Hematopoietic multipotent progenitor cell treated with erythropoietin and hydrocortisone succinate and interleukin-3 and kit ligand, for 4 days (in vitro differentiated cells): Measurements from ENCODE around the gene RHBDL1.
"Not testable (repeated sequence)": the region's sequence is repeated elsewhere in the genome, so short reads cannot be mapped to it uniquely, and the experiment has no call there.

Experiments used
- DNase-seq: peaks from one replicate; pipeline ENCODE4 v3.0.0-alpha.2; 2015

Gene RHBDL1

GRCh38 chr16:687499-687898, 12.0 kb downstream of the RHBDL1 start:
- no peak for DNase-seq

- DNase-seq: no peak
Measured at GRCh38 chr16:689175-689897, 13.9 kb downstream of the RHBDL1 start.

GRCh38 chr16:691242-691641, 15.8 kb downstream of the RHBDL1 start:
- not testable (repeated sequence) for DNase-seq

GRCh38 chr16:692356-693108, 17.1 kb downstream of the RHBDL1 start:
- DNase-seq: no peak

- DNase-seq: no peak
Measured at GRCh38 chr16:693364-693763, 17.9 kb downstream of the RHBDL1 start.

- no peak for DNase-seq
Measured at GRCh38 chr16:693766-694165, 18.3 kb downstream of the RHBDL1 start.

GRCh38 chr16:694187-694862, 18.9 kb downstream of the RHBDL1 start:
- no peak for DNase-seq

- no peak for DNase-seq
Measured at GRCh38 chr16:694863-695354, 19.4 kb downstream of the RHBDL1 start.

- DNase-seq: peak; percentile 69
Measured at GRCh38 chr16:695355-696089, 20.1 kb downstream of the RHBDL1 start.

- no peak for DNase-seq
Measured at GRCh38 chr16:698911-699671, 23.6 kb downstream of the RHBDL1 start.

GRCh38 chr16:700684-701584, 25.5 kb downstream of the RHBDL1 start:
- DNase-seq: peak; percentile 56

GRCh38 chr16:702341-702740, 26.9 kb downstream of the RHBDL1 start:
- DNase-seq: no peak

- no peak for DNase-seq
Measured at GRCh38 chr16:703406-703805, 27.9 kb downstream of the RHBDL1 start.

- no peak for DNase-seq
Measured at GRCh38 chr16:704047-704446, 28.6 kb downstream of the RHBDL1 start.

GRCh38 chr16:704552-705380, 29.3 kb downstream of the RHBDL1 start:
- DNase-seq: no peak

GRCh38 chr16:705431-706188, 30.1 kb downstream of the RHBDL1 start, which contains the start of gene FBXL16:
TSS of gene FBXL16 (minus strand) at chr16:705801. CDS start at chr16:697405, 8,396 bp downstream.
- DNase-seq: no peak

- DNase-seq: no peak
Measured at GRCh38 chr16:706189-707061, 31.0 kb downstream of the RHBDL1 start.

GRCh38 chr16:707062-707538, 31.6 kb downstream of the RHBDL1 start:
- DNase-seq: no peak
